H1 (cell line): Measurements from ENCODE around the gene TMEM272. TPM values are rescaled to one million over a fixed set of nuclear protein-coding genes. Genes with fewer than 3 reads are reported as not detected.

Experiments
- CTCF ChIA-PET: fragments of 300-600 bp; sonication (Branson Sonifier 250); formaldehyde crosslinking; loops from one replicate; lab custom pipeline; 2021; ENCODE audit not compliant: partially characterized antibody; lab: Charles Lee
- POLR2A ChIA-PET: fragments of 300-600 bp; sonication (Branson Sonifier 250); formaldehyde crosslinking; loops from one replicate; lab custom pipeline; 2021; ENCODE audit warnings: inconsistent platforms; ENCODE audit not compliant: partially characterized antibody; lab: Charles Lee
- DNase-seq, 2 experiments: peaks; one replicate each; pipeline versions ENCODE4 v3.0.0 to v3.0.0-alpha.2; 2010 to 2022; ENCODE audit warnings: low spot score in 2 of 2, low read depth in 1 of 2, mixed read lengths in 1 of 2
- FAIRE-seq: peaks from 2 replicates; lab custom pipeline; 2011; peaks lifted over from hg19 to GRCh38; lab: Jason Lieb, UNC
- H2AFZ ChIP-seq: 2 replicates; pipeline ENCODE4 v1.8.1; 2012; ENCODE audit warnings: low read length, inconsistent platforms
- H2AK5ac ChIP-seq: 2 replicates; pipeline ENCODE4 v1.6.1; 2013; ENCODE audit warnings: low read depth, low read length
- H2BK120ac ChIP-seq: replicated peaks from 2 replicates; pipeline ENCODE3; 2013; ENCODE audit warnings: low read depth, low read length, inconsistent platforms
- H2BK12ac ChIP-seq: 2 replicates; pipeline ENCODE4 v1.6.1; 2013; ENCODE audit warnings: low read depth, low read length
- H2BK15ac ChIP-seq: 2 replicates; pipeline ENCODE4 v1.6.1; 2013; ENCODE audit warnings: low read length
- H2BK20ac ChIP-seq: 2 replicates; pipeline ENCODE4 v1.6.1; 2013; ENCODE audit warnings: low read length
- H2BK5ac ChIP-seq: 2 replicates; pipeline ENCODE4 v1.6.1; 2013; ENCODE audit warnings: low read depth, low read length
- H3K14ac ChIP-seq: 2 replicates; pipeline ENCODE4 v1.6.1; 2013; ENCODE audit warnings: inconsistent platforms; ENCODE audit not compliant: insufficient read length
- H3K18ac ChIP-seq: 2 replicates; pipeline ENCODE4 v1.6.1; 2013; ENCODE audit warnings: low read length; ENCODE audit errors: extremely low read depth
- H3K23ac ChIP-seq: 2 replicates; pipeline ENCODE4 v1.6.1; 2013; ENCODE audit warnings: inconsistent platforms; ENCODE audit not compliant: insufficient read length
- H3K23me2 ChIP-seq: 2 replicates; pipeline ENCODE4 v1.6.1; 2013; ENCODE audit warnings: low read depth, low read length
- H3K27ac ChIP-seq: 2 replicates; pipeline ENCODE4 v1.6.1; 2011; ENCODE audit warnings: low read depth, low read length, inconsistent platforms
- H3K27me3 ChIP-seq, 4 experiments: replicated peaks in 1 of 4; 1 replicate in 1 of 4; 2 replicates in 3 of 4; pipeline versions ENCODE4 v1.6.1 to v1.8.1; 2011 to 2013; ENCODE audit warnings: low read length in 3 of 4, mild to moderate bottlenecking in 3 of 4, inconsistent platforms in 2 of 4, mixed read lengths in 2 of 4, moderate library complexity in 1 of 4; ENCODE audit not compliant: control insufficient read depth in 3 of 4, insufficient read depth in 3 of 4; ENCODE audit errors: extremely low read depth in 1 of 4
- H3K36me3 ChIP-seq, 4 experiments: 2 replicates each; pipeline versions ENCODE4 v1.6.1 to v1.8.1; 2011 to 2013; ENCODE audit warnings: mild to moderate bottlenecking in 4 of 4, low read length in 3 of 4, moderate library complexity in 2 of 4, control low read depth in 1 of 4, inconsistent platforms in 1 of 4; ENCODE audit not compliant: insufficient read depth in 4 of 4, control insufficient read depth in 2 of 4
- H3K4ac ChIP-seq: replicated peaks from 2 replicates; pipeline ENCODE3; 2013; ENCODE audit warnings: low read length, low read depth, mixed read lengths, inconsistent platforms; ENCODE audit not compliant: insufficient read length
- H3K4me1 ChIP-seq, 4 experiments: replicated peaks in 1 of 4; 1 replicate in 1 of 4; 2 replicates in 3 of 4; pipeline versions ENCODE4 v1.6.1 to v1.8.1; 2011 to 2013; ENCODE audit warnings: low read length in 3 of 4, inconsistent platforms in 2 of 4, mixed read lengths in 1 of 4; ENCODE audit not compliant: insufficient read depth in 4 of 4, control insufficient read depth in 3 of 4
- H3K4me2 ChIP-seq, 2 experiments: 2 replicates each; pipeline versions ENCODE4 v1.6.1 to v1.8.1; 2011 to 2013; ENCODE audit warnings: low read depth in 2 of 2, low read length in 2 of 2, control low read depth in 1 of 2, inconsistent platforms in 1 of 2, mild to moderate bottlenecking in 1 of 2; ENCODE audit not compliant: insufficient read depth in 1 of 2
- H3K4me3 ChIP-seq, 4 experiments: fragments of 200-600, 300-600 bp in 1 of 4; sonication (generic), shearing (Covaris generic), sonication (Bioruptor Twin) in 1 of 4; 2 replicates each; pipeline versions ENCODE4 v1.5.1 to v1.8.1; 2011 to 2016; ENCODE audit warnings: low read length in 4 of 4, low read depth in 3 of 4, control low read depth in 2 of 4, inconsistent platforms in 2 of 4, mild to moderate bottlenecking in 2 of 4, mixed read lengths in 1 of 4, moderate library complexity in 1 of 4; ENCODE audit not compliant: insufficient read depth in 2 of 4; ENCODE audit errors: extremely low read depth in 1 of 4
- H3K56ac ChIP-seq: replicated peaks from 2 replicates; pipeline ENCODE3; 2013; ENCODE audit warnings: low read depth, mild to moderate bottlenecking, mixed read lengths, low read length, inconsistent platforms; ENCODE audit not compliant: insufficient read length
- H3K79me1 ChIP-seq: 2 replicates; pipeline ENCODE4 v1.6.1; 2013; ENCODE audit warnings: low read depth, low read length, control low read depth
- H3K79me2 ChIP-seq, 2 experiments: 2 replicates each; pipeline versions ENCODE4 v1.6.1 to v1.8.1; 2012 to 2013; ENCODE audit warnings: low read length in 2 of 2, mild to moderate bottlenecking in 2 of 2, inconsistent platforms in 1 of 2; ENCODE audit not compliant: insufficient read depth in 2 of 2, control insufficient read depth in 1 of 2
- H3K9ac ChIP-seq, 4 experiments: replicated peaks in 1 of 4; 1 replicate in 1 of 4; 2 replicates in 3 of 4; pipeline versions ENCODE4 v1.6.1 to v1.8.1; 2011 to 2013; ENCODE audit warnings: low read depth in 3 of 4, low read length in 3 of 4, control low read depth in 2 of 4, mild to moderate bottlenecking in 2 of 4, moderate library complexity in 2 of 4, inconsistent platforms in 1 of 4; ENCODE audit errors: extremely low read depth in 1 of 4
- H3K9me3 ChIP-seq, 2 experiments: 2 replicates each; pipeline versions ENCODE4 v1.6.1 to v1.8.1; 2012 to 2013; ENCODE audit warnings: mild to moderate bottlenecking in 2 of 2, moderate library complexity in 2 of 2, control low read depth in 1 of 2, inconsistent platforms in 1 of 2, low read depth in 1 of 2, low read length in 1 of 2, mixed read lengths in 1 of 2; ENCODE audit not compliant: insufficient read depth in 2 of 2
- H4K20me1 ChIP-seq, 2 experiments: replicated peaks in 1 of 2; 2 replicates each; pipeline versions ENCODE3 to v1.8.1; 2011 to 2013; ENCODE audit warnings: inconsistent platforms in 2 of 2, low read length in 2 of 2, mild to moderate bottlenecking in 1 of 2; ENCODE audit not compliant: insufficient read depth in 2 of 2, control insufficient read depth in 1 of 2
- H4K5ac ChIP-seq: 2 replicates; pipeline ENCODE4 v1.6.1; 2013; ENCODE audit warnings: low read length, low read depth, mixed read lengths, inconsistent platforms; ENCODE audit not compliant: insufficient read length
- H4K8ac ChIP-seq: 2 replicates; pipeline ENCODE4 v1.8.0; 2013; ENCODE audit warnings: mild to moderate bottlenecking, moderate library complexity, low read length, inconsistent platforms; ENCODE audit not compliant: insufficient read depth; ENCODE audit errors: extremely low read depth
- H4K91ac ChIP-seq: replicated peaks from 2 replicates; pipeline ENCODE3; 2013; ENCODE audit warnings: low read length, mixed read lengths, inconsistent platforms; ENCODE audit not compliant: insufficient read length
- BACH1 ChIP-seq: IDR thresholded peaks from 2 replicates; pipeline ENCODE4 v1.6.1; 2012; ENCODE audit warnings: low read length, improper control_type of control experiment
- GABPA ChIP-seq: IDR thresholded peaks from 2 replicates; pipeline ENCODE4 v1.6.1; 2011; ENCODE audit warnings: mild to moderate bottlenecking, low read length, moderate library complexity, borderline replicate concordance; ENCODE audit not compliant: insufficient read depth
- HDAC6 ChIP-seq: IDR thresholded peaks from one replicate; pipeline ENCODE4 v1.7.1; 2012; ENCODE audit warnings: low read depth, mild to moderate bottlenecking, inconsistent platforms, low read length, moderate library complexity
- JUND ChIP-seq: IDR thresholded peaks from 2 replicates; pipeline ENCODE4 v1.6.1; 2011; ENCODE audit warnings: mild to moderate bottlenecking, improper control_type of control experiment, low read length
- POLR2A ChIP-seq, 2 experiments: IDR thresholded peaks; 1 replicate in 1 of 2; 2 replicates in 1 of 2; pipeline ENCODE4 v1.6.1; 2011; ENCODE audit warnings: low read depth in 2 of 2, low read length in 2 of 2, mild to moderate bottlenecking in 2 of 2; ENCODE audit errors: control extremely low read depth in 1 of 2
- RAD21 ChIP-seq, 2 experiments: IDR thresholded peaks in 1 of 2; conservative IDR thresholded peaks in 1 of 2; 2 replicates each; pipeline ENCODE4 v1.6.1; 2011; ENCODE audit warnings: low read depth in 2 of 2, low read length in 2 of 2, improper control_type of control experiment in 1 of 2, inconsistent platforms in 1 of 2, mild to moderate bottlenecking in 1 of 2, moderate library complexity in 1 of 2
- SIX5 ChIP-seq: IDR thresholded peaks from 2 replicates; pipeline ENCODE4 v1.6.1; 2011; ENCODE audit warnings: mild to moderate bottlenecking, low read depth, low read length
- TAF1 ChIP-seq: IDR thresholded peaks from 2 replicates; pipeline ENCODE4 v1.6.1; 2011; ENCODE audit warnings: mild to moderate bottlenecking, low read depth, low read length
- TBP ChIP-seq: IDR thresholded peaks from 2 replicates; pipeline ENCODE4 v1.6.1; 2011; ENCODE audit warnings: low read depth, low read length, improper control_type of control experiment
- ZNF274 ChIP-seq: IDR thresholded peaks from 2 replicates; pipeline ENCODE4 v1.7.0; 2012; ENCODE audit warnings: low read length, borderline replicate concordance; ENCODE audit errors: extremely low read depth
- WGBS, 2 experiments: shearing (Covaris generic) in 1 of 2; methylation state at CpG; one replicate each; pipeline versions ENCODE4 v1.1.6 to v1.1.7; 2013 to 2015; ENCODE audit warnings: low lambda C conversion rate in 2 of 2, mixed read lengths in 2 of 2, inconsistent platforms in 1 of 2, low coverage in 1 of 2, missing lambda C conversion rate in 1 of 2; ENCODE audit not compliant: insufficient replicate concordance in 2 of 2, insufficient coverage in 1 of 2, insufficient read length in 1 of 2; ENCODE audit errors: extremely low coverage in 1 of 2, missing lambda C conversion rate in 1 of 2; 5-methylcytosine and 5-hydroxymethylcytosine counted together
- polyA plus RNA-seq, 7 experiments: library from polyadenylated mRNA; depleted of rRNA in 3 of 7; stranded (reverse) in 5 of 7; unstranded in 2 of 7; fragments of >200 nt in 5 of 7; fragments of 200-250 nt in 2 of 7; gene quantifications; 1 replicate in 5 of 7; 2 replicates in 1 of 7; 4 replicates in 1 of 7; pipeline versions ENCODE4 v1.2.1 to v1.2.3, GENCODE V29; 2011 to 2013; ENCODE audit warnings: missing spikeins in 2 of 7, mixed read lengths in 2 of 7
- total RNA-seq: library from RNA; stranded (reverse); fragmentation: NEBNext Ultra II Directional; extraction: Animal tissue kit (Norgen Biotek cat#: 25700); gene quantifications from 2 replicates; pipeline ENCODE4 v1.2.1, GENCODE V29; 2021
- TF ChIP-seq, protein P1 (sequence below): IDR thresholded peaks from 2 replicates; pipeline ENCODE4 v1.6.1; 2012; ENCODE audit warnings: inconsistent platforms
- TF ChIP-seq, protein P2 (sequence below), 3 experiments: IDR thresholded peaks; 1 replicate in 2 of 3; 2 replicates in 1 of 3; pipeline versions ENCODE4 v1.5.1 to v1.6.1; 2011; ENCODE audit warnings: low read length in 3 of 3, mild to moderate bottlenecking in 3 of 3, inconsistent platforms in 2 of 3, low read depth in 1 of 3, moderate library complexity in 1 of 3; ENCODE audit not compliant: insufficient read depth in 1 of 3; ENCODE audit errors: control extremely low read depth in 1 of 3

The TMEM272 gene
- total and polyA plus RNA-seq, 2 of the 8 experiments (the other 6 are each of a cell fraction or from before 2014, with no cell fraction given): 0.05 TPM; not detected in 1

DNA sequence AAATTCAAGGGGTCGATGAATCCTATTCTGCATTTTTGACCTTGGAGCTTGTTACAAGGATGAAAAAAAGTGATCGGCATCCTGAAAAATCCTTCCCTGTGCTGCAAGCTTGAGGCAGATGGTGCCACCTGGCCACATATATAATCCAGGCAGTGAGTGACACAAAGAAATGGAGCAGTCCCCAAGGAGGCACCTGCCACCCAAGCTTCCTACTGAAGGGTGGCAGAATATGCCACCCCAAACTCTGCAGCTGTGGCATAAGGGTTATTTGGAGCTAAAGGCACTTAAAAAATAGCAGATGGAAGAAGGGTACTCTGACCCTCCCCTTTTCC is 15.4 kb downstream of the TMEM272 start:
- ChIA-PET CTCF (interaction anchor here (1.0 to 11.2 kb wide), 3 partner anchors 9 to 17 kb away, joined by 4 to 98 read pairs (median 5); no protein-coding TSS in a partner anchor), POLR2A (no interaction called here)
- Histone ChIP-seq H3K56ac (no peak overlapping the region), H3K4me3 (no peak overlapping the region), H4K8ac (no peak overlapping the region), H2BK12ac (no peak overlapping the region), H3K23ac (no peak overlapping the region), H2AFZ (no peak overlapping the region), H3K23me2 (no peaks in the 10 kb centered on the region), H3K27ac (no peak overlapping the region), H4K5ac (no peak overlapping the region), H3K36me3 (no peaks in the 10 kb centered on the region; a peak in 1 of 8 replicates), H3K14ac (no peak overlapping the region), H3K79me1 (no peaks in the 10 kb centered on the region), H2BK15ac (no peak overlapping the region), H3K9me3 (no peaks in the 10 kb centered on the region), H2BK20ac (no peak overlapping the region), H3K79me2 (no peaks in the 10 kb centered on the region), H2AK5ac (no peak overlapping the region), H3K9ac (no peak overlapping the region), H3K27me3 (no peaks in the 10 kb centered on the region), H3K18ac (no peak overlapping the region), H3K4me2 (no peak overlapping the region), H4K20me1 (no peaks in the 10 kb centered on the region), H2BK5ac (no peak overlapping the region), H3K4ac (no peak overlapping the region), H2BK120ac (no peak overlapping the region), H4K91ac (no peak overlapping the region), H3K4me1 (no peaks in the 10 kb centered on the region)
- WGBS, 2 experiments: 94% methylated on average over 2 of the region's 2 CpGs; no CpG with 5 or more reads in 1 of the 2 experiments
- FAIRE-seq (no peak), DNase-seq (no peak)
- no peak for TF ChIP-seq POLR2A (IDR thresholded peaks at IDR 0.05; ENCODE audit: control extremely low read depth in 1 of 2, low read depth in 2 of 2, low read length in 2 of 2)
- no peak for TF ChIP-seq ZNF274
- TF ChIP-seq BACH1: no peak
- TF ChIP-seq, protein P1, sequence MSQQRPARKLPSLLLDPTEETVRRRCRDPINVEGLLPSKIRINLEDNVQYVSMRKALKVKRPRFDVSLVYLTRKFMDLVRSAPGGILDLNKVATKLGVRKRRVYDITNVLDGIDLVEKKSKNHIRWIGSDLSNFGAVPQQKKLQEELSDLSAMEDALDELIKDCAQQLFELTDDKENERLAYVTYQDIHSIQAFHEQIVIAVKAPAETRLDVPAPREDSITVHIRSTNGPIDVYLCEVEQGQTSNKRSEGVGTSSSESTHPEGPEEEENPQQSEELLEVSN: no peak
- no peak for TF ChIP-seq TAF1
- TF ChIP-seq HDAC6: no peak
- TF ChIP-seq, protein P2, sequence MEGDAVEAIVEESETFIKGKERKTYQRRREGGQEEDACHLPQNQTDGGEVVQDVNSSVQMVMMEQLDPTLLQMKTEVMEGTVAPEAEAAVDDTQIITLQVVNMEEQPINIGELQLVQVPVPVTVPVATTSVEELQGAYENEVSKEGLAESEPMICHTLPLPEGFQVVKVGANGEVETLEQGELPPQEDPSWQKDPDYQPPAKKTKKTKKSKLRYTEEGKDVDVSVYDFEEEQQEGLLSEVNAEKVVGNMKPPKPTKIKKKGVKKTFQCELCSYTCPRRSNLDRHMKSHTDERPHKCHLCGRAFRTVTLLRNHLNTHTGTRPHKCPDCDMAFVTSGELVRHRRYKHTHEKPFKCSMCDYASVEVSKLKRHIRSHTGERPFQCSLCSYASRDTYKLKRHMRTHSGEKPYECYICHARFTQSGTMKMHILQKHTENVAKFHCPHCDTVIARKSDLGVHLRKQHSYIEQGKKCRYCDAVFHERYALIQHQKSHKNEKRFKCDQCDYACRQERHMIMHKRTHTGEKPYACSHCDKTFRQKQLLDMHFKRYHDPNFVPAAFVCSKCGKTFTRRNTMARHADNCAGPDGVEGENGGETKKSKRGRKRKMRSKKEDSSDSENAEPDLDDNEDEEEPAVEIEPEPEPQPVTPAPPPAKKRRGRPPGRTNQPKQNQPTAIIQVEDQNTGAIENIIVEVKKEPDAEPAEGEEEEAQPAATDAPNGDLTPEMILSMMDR (IDR thresholded peaks at IDR 0.05; ENCODE audit: control extremely low read depth in 1 of 3, insufficient read depth in 1 of 3, low read depth in 1 of 3, low read length in 3 of 3): no peak
- no peak for TF ChIP-seq RAD21 (IDR thresholded peaks at IDR 0.05 in 1 of 2, conservative IDR thresholded peaks at IDR 0.05 in 1 of 2; ENCODE audit: low read depth in 2 of 2, low read length in 2 of 2)
- no peak for TF ChIP-seq JUND
- no peak for TF ChIP-seq SIX5
- no peak for TF ChIP-seq TBP
- TF ChIP-seq GABPA: no peak
